H1 (cell line): ENCODE results near the gene HLA-F. TPM values are rescaled to one million over a fixed set of nuclear protein-coding genes. Genes with fewer than 3 reads are reported as not detected.

Experiments used
- CTCF ChIA-PET: fragments of 300-600 bp; sonication (Branson Sonifier 250); formaldehyde crosslinking; loops from one replicate; lab custom pipeline; 2021; ENCODE audit not compliant: partially characterized antibody; lab: Charles Lee
- POLR2A ChIA-PET: fragments of 300-600 bp; sonication (Branson Sonifier 250); formaldehyde crosslinking; loops from one replicate; lab custom pipeline; 2021; ENCODE audit warnings: inconsistent platforms; ENCODE audit not compliant: partially characterized antibody; lab: Charles Lee
- DNase-seq, 2 experiments: peaks; one replicate each; pipeline versions ENCODE4 v3.0.0 to v3.0.0-alpha.2; 2010 to 2022; ENCODE audit warnings: low spot score in 2 of 2, low read depth in 1 of 2, mixed read lengths in 1 of 2
- FAIRE-seq: peaks from 2 replicates; lab custom pipeline; 2011; peaks lifted over from hg19 to GRCh38; lab: Jason Lieb, UNC
- H2AFZ ChIP-seq: 2 replicates; pipeline ENCODE4 v1.8.1; 2012; ENCODE audit warnings: low read length, inconsistent platforms
- H2AK5ac ChIP-seq: 2 replicates; pipeline ENCODE4 v1.6.1; 2013; ENCODE audit warnings: low read depth, low read length
- H2BK120ac ChIP-seq: replicated peaks from 2 replicates; pipeline ENCODE3; 2013; ENCODE audit warnings: low read depth, low read length, inconsistent platforms
- H2BK12ac ChIP-seq: 2 replicates; pipeline ENCODE4 v1.6.1; 2013; ENCODE audit warnings: low read depth, low read length
- H2BK15ac ChIP-seq: 2 replicates; pipeline ENCODE4 v1.6.1; 2013; ENCODE audit warnings: low read length
- H2BK20ac ChIP-seq: 2 replicates; pipeline ENCODE4 v1.6.1; 2013; ENCODE audit warnings: low read length
- H2BK5ac ChIP-seq: 2 replicates; pipeline ENCODE4 v1.6.1; 2013; ENCODE audit warnings: low read depth, low read length
- H3K14ac ChIP-seq: 2 replicates; pipeline ENCODE4 v1.6.1; 2013; ENCODE audit warnings: inconsistent platforms; ENCODE audit not compliant: insufficient read length
- H3K18ac ChIP-seq: 2 replicates; pipeline ENCODE4 v1.6.1; 2013; ENCODE audit warnings: low read length; ENCODE audit errors: extremely low read depth
- H3K23ac ChIP-seq: 2 replicates; pipeline ENCODE4 v1.6.1; 2013; ENCODE audit warnings: inconsistent platforms; ENCODE audit not compliant: insufficient read length
- H3K23me2 ChIP-seq: 2 replicates; pipeline ENCODE4 v1.6.1; 2013; ENCODE audit warnings: low read depth, low read length
- H3K27ac ChIP-seq: 2 replicates; pipeline ENCODE4 v1.6.1; 2011; ENCODE audit warnings: low read depth, low read length, inconsistent platforms
- H3K27me3 ChIP-seq, 4 experiments: replicated peaks in 1 of 4; 1 replicate in 1 of 4; 2 replicates in 3 of 4; pipeline versions ENCODE4 v1.6.1 to v1.8.1; 2011 to 2013; ENCODE audit warnings: low read length in 3 of 4, mild to moderate bottlenecking in 3 of 4, inconsistent platforms in 2 of 4, mixed read lengths in 2 of 4, moderate library complexity in 1 of 4; ENCODE audit not compliant: control insufficient read depth in 3 of 4, insufficient read depth in 3 of 4; ENCODE audit errors: extremely low read depth in 1 of 4
- H3K36me3 ChIP-seq, 4 experiments: 2 replicates each; pipeline versions ENCODE4 v1.6.1 to v1.8.1; 2011 to 2013; ENCODE audit warnings: mild to moderate bottlenecking in 4 of 4, low read length in 3 of 4, moderate library complexity in 2 of 4, control low read depth in 1 of 4, inconsistent platforms in 1 of 4; ENCODE audit not compliant: insufficient read depth in 4 of 4, control insufficient read depth in 2 of 4
- H3K4ac ChIP-seq: replicated peaks from 2 replicates; pipeline ENCODE3; 2013; ENCODE audit warnings: low read length, low read depth, mixed read lengths, inconsistent platforms; ENCODE audit not compliant: insufficient read length
- H3K4me1 ChIP-seq, 4 experiments: replicated peaks in 1 of 4; 1 replicate in 1 of 4; 2 replicates in 3 of 4; pipeline versions ENCODE4 v1.6.1 to v1.8.1; 2011 to 2013; ENCODE audit warnings: low read length in 3 of 4, inconsistent platforms in 2 of 4, mixed read lengths in 1 of 4; ENCODE audit not compliant: insufficient read depth in 4 of 4, control insufficient read depth in 3 of 4
- H3K4me2 ChIP-seq, 2 experiments: 2 replicates each; pipeline versions ENCODE4 v1.6.1 to v1.8.1; 2011 to 2013; ENCODE audit warnings: low read depth in 2 of 2, low read length in 2 of 2, control low read depth in 1 of 2, inconsistent platforms in 1 of 2, mild to moderate bottlenecking in 1 of 2; ENCODE audit not compliant: insufficient read depth in 1 of 2
- H3K4me3 ChIP-seq, 4 experiments: fragments of 200-600, 300-600 bp in 1 of 4; sonication (generic), shearing (Covaris generic), sonication (Bioruptor Twin) in 1 of 4; 2 replicates each; pipeline versions ENCODE4 v1.5.1 to v1.8.1; 2011 to 2016; ENCODE audit warnings: low read length in 4 of 4, low read depth in 3 of 4, control low read depth in 2 of 4, inconsistent platforms in 2 of 4, mild to moderate bottlenecking in 2 of 4, mixed read lengths in 1 of 4, moderate library complexity in 1 of 4; ENCODE audit not compliant: insufficient read depth in 2 of 4; ENCODE audit errors: extremely low read depth in 1 of 4
- H3K56ac ChIP-seq: replicated peaks from 2 replicates; pipeline ENCODE3; 2013; ENCODE audit warnings: low read depth, mild to moderate bottlenecking, mixed read lengths, low read length, inconsistent platforms; ENCODE audit not compliant: insufficient read length
- H3K79me1 ChIP-seq: 2 replicates; pipeline ENCODE4 v1.6.1; 2013; ENCODE audit warnings: low read depth, low read length, control low read depth
- H3K79me2 ChIP-seq, 2 experiments: 2 replicates each; pipeline versions ENCODE4 v1.6.1 to v1.8.1; 2012 to 2013; ENCODE audit warnings: low read length in 2 of 2, mild to moderate bottlenecking in 2 of 2, inconsistent platforms in 1 of 2; ENCODE audit not compliant: insufficient read depth in 2 of 2, control insufficient read depth in 1 of 2
- H3K9ac ChIP-seq, 4 experiments: replicated peaks in 1 of 4; 1 replicate in 1 of 4; 2 replicates in 3 of 4; pipeline versions ENCODE4 v1.6.1 to v1.8.1; 2011 to 2013; ENCODE audit warnings: low read depth in 3 of 4, low read length in 3 of 4, control low read depth in 2 of 4, mild to moderate bottlenecking in 2 of 4, moderate library complexity in 2 of 4, inconsistent platforms in 1 of 4; ENCODE audit errors: extremely low read depth in 1 of 4
- H3K9me3 ChIP-seq, 2 experiments: 2 replicates each; pipeline versions ENCODE4 v1.6.1 to v1.8.1; 2012 to 2013; ENCODE audit warnings: mild to moderate bottlenecking in 2 of 2, moderate library complexity in 2 of 2, control low read depth in 1 of 2, inconsistent platforms in 1 of 2, low read depth in 1 of 2, low read length in 1 of 2, mixed read lengths in 1 of 2; ENCODE audit not compliant: insufficient read depth in 2 of 2
- H4K20me1 ChIP-seq, 2 experiments: replicated peaks in 1 of 2; 2 replicates each; pipeline versions ENCODE3 to v1.8.1; 2011 to 2013; ENCODE audit warnings: inconsistent platforms in 2 of 2, low read length in 2 of 2, mild to moderate bottlenecking in 1 of 2; ENCODE audit not compliant: insufficient read depth in 2 of 2, control insufficient read depth in 1 of 2
- H4K5ac ChIP-seq: 2 replicates; pipeline ENCODE4 v1.6.1; 2013; ENCODE audit warnings: low read length, low read depth, mixed read lengths, inconsistent platforms; ENCODE audit not compliant: insufficient read length
- H4K8ac ChIP-seq: 2 replicates; pipeline ENCODE4 v1.8.0; 2013; ENCODE audit warnings: mild to moderate bottlenecking, moderate library complexity, low read length, inconsistent platforms; ENCODE audit not compliant: insufficient read depth; ENCODE audit errors: extremely low read depth
- H4K91ac ChIP-seq: replicated peaks from 2 replicates; pipeline ENCODE3; 2013; ENCODE audit warnings: low read length, mixed read lengths, inconsistent platforms; ENCODE audit not compliant: insufficient read length
- CREB1 ChIP-seq: IDR thresholded peaks from 2 replicates; pipeline ENCODE4 v1.6.1; 2012; ENCODE audit warnings: inconsistent platforms
- EGR1 ChIP-seq: IDR thresholded peaks from 2 replicates; pipeline ENCODE4 v1.6.1; 2011; ENCODE audit warnings: low read depth, low read length, borderline replicate concordance
- MAFK ChIP-seq: IDR thresholded peaks from 2 replicates; pipeline ENCODE4 v1.6.1; 2012; ENCODE audit warnings: low read depth, mild to moderate bottlenecking, improper control_type of control experiment, low read length
- RAD21 ChIP-seq, 2 experiments: IDR thresholded peaks in 1 of 2; conservative IDR thresholded peaks in 1 of 2; 2 replicates each; pipeline ENCODE4 v1.6.1; 2011; ENCODE audit warnings: low read depth in 2 of 2, low read length in 2 of 2, improper control_type of control experiment in 1 of 2, inconsistent platforms in 1 of 2, mild to moderate bottlenecking in 1 of 2, moderate library complexity in 1 of 2
- RBBP5 ChIP-seq: IDR thresholded peaks from 2 replicates; pipeline ENCODE4 v1.7.1; 2012; ENCODE audit warnings: low read depth, mild to moderate bottlenecking, inconsistent platforms, low read length, moderate library complexity, borderline replicate concordance
- RXRA ChIP-seq: IDR thresholded peaks from 2 replicates; pipeline ENCODE4 v1.6.1; 2011; ENCODE audit warnings: low read depth, mild to moderate bottlenecking, low read length, moderate library complexity; ENCODE audit not compliant: insufficient read depth
- SIN3A ChIP-seq, 2 experiments: IDR thresholded peaks in 1 of 2; conservative IDR thresholded peaks in 1 of 2; 2 replicates each; pipeline ENCODE4 v1.6.1; 2011 to 2012; ENCODE audit warnings: low read length in 2 of 2, improper control_type of control experiment in 1 of 2, low read depth in 1 of 2, mild to moderate bottlenecking in 1 of 2
- SIRT6 ChIP-seq: IDR thresholded peaks from one replicate; pipeline ENCODE4 v1.7.1; 2012; ENCODE audit warnings: low read length, inconsistent platforms
- SIX5 ChIP-seq: IDR thresholded peaks from 2 replicates; pipeline ENCODE4 v1.6.1; 2011; ENCODE audit warnings: mild to moderate bottlenecking, low read depth, low read length
- SP2 ChIP-seq: IDR thresholded peaks from 2 replicates; pipeline ENCODE4 v1.6.1; 2012; ENCODE audit warnings: mild to moderate bottlenecking, low read length, inconsistent platforms
- SP4 ChIP-seq: IDR thresholded peaks from 2 replicates; pipeline ENCODE4 v1.6.1; 2012; ENCODE audit warnings: low read length, inconsistent platforms
- TCF12 ChIP-seq: IDR thresholded peaks from 2 replicates; pipeline ENCODE4 v1.6.1; 2011; ENCODE audit warnings: low read depth, mild to moderate bottlenecking, low read length
- TEAD4 ChIP-seq: IDR thresholded peaks from 2 replicates; pipeline ENCODE4 v1.6.1; 2012; ENCODE audit warnings: low read depth, low read length, inconsistent platforms, mixed read lengths
- ZNF274 ChIP-seq: IDR thresholded peaks from 2 replicates; pipeline ENCODE4 v1.7.0; 2012; ENCODE audit warnings: low read length, borderline replicate concordance; ENCODE audit errors: extremely low read depth
- WGBS, 2 experiments: shearing (Covaris generic) in 1 of 2; methylation state at CpG; one replicate each; pipeline versions ENCODE4 v1.1.6 to v1.1.7; 2013 to 2015; ENCODE audit warnings: low lambda C conversion rate in 2 of 2, mixed read lengths in 2 of 2, inconsistent platforms in 1 of 2, low coverage in 1 of 2, missing lambda C conversion rate in 1 of 2; ENCODE audit not compliant: insufficient replicate concordance in 2 of 2, insufficient coverage in 1 of 2, insufficient read length in 1 of 2; ENCODE audit errors: extremely low coverage in 1 of 2, missing lambda C conversion rate in 1 of 2; 5-methylcytosine and 5-hydroxymethylcytosine counted together
- polyA plus RNA-seq, 7 experiments: library from polyadenylated mRNA; depleted of rRNA in 3 of 7; stranded (reverse) in 5 of 7; unstranded in 2 of 7; fragments of >200 nt in 5 of 7; fragments of 200-250 nt in 2 of 7; gene quantifications; 1 replicate in 5 of 7; 2 replicates in 1 of 7; 4 replicates in 1 of 7; pipeline versions ENCODE4 v1.2.1 to v1.2.3, GENCODE V29; 2011 to 2013; ENCODE audit warnings: missing spikeins in 2 of 7, mixed read lengths in 2 of 7
- total RNA-seq: library from RNA; stranded (reverse); fragmentation: NEBNext Ultra II Directional; extraction: Animal tissue kit (Norgen Biotek cat#: 25700); gene quantifications from 2 replicates; pipeline ENCODE4 v1.2.1, GENCODE V29; 2021
- TF ChIP-seq, protein P1 (sequence below): IDR thresholded peaks from 2 replicates; pipeline ENCODE4 v1.6.1; 2012; ENCODE audit warnings: inconsistent platforms

Gene HLA-F
- total and polyA plus RNA-seq, 2 of the 8 experiments (the other 6 are each of a cell fraction or from before 2014, with no cell fraction given): 9.6 to 11.7 TPM

- H2BK15ac ChIP-seq: no peak overlapping the region
- H3K4ac ChIP-seq: no peak overlapping the region
- H3K9me3 ChIP-seq: no peaks in the 10 kb centered on the region
- no peak overlapping the region for H2AK5ac ChIP-seq
- no peak overlapping the region for H3K56ac ChIP-seq
- DNase-seq (no peak), FAIRE-seq (no peak)
- no peak overlapping the region for H2BK120ac ChIP-seq
- H3K18ac ChIP-seq: no peak overlapping the region
- CTCF ChIA-PET: interaction anchor here (0.6 to 1.6 kb wide), 6 partner anchors 9 to 64 kb away, joined by 3 to 5 read pairs (median 4); no protein-coding TSS in a partner anchor
- H3K23ac ChIP-seq: no peak overlapping the region
- H3K79me2 ChIP-seq: no peaks in the 10 kb centered on the region
- 80% methylated on average over 2 of the region's 2 CpGs; no CpG with 5 or more reads in 1 of the 2 experiments for WGBS, 2 experiments
- no peak overlapping the region for H2BK5ac ChIP-seq
- peak overlapping the region; percentile 32; the same call in 1 of the 2 replicates for H2BK12ac ChIP-seq
- H3K4me2 ChIP-seq: no peak overlapping the region
- H3K4me1 ChIP-seq: no peaks in the 10 kb centered on the region
- H3K27me3 ChIP-seq: no peaks in the 10 kb centered on the region
- no peak overlapping the region for H4K91ac ChIP-seq
- no peak overlapping the region for H2AFZ ChIP-seq
- POLR2A ChIA-PET: interaction anchor here (1.3 to 3.3 kb wide), 2 partner anchors 10 kb away, joined by 3 to 10 read pairs; no protein-coding TSS in a partner anchor
- no peak overlapping the region for H4K8ac ChIP-seq
- H4K5ac ChIP-seq: no peak overlapping the region
- no peak overlapping the region for H3K9ac ChIP-seq
- no peaks in the 10 kb centered on the region for H4K20me1 ChIP-seq
- no peaks in the 10 kb centered on the region for H3K23me2 ChIP-seq
- no peaks in the 10 kb centered on the region; a peak in 1 of 8 replicates for H3K36me3 ChIP-seq
- no peak overlapping the region for H2BK20ac ChIP-seq
- no peaks in the 10 kb centered on the region for H3K79me1 ChIP-seq
- H3K14ac ChIP-seq: no peak overlapping the region
- no peak overlapping the region for H3K4me3 ChIP-seq
- H3K27ac ChIP-seq: no peak overlapping the region
- TF ChIP-seq ZNF274: no peak
- TF ChIP-seq TCF12: no peak
- TF ChIP-seq RBBP5: no peak
- no peak for TF ChIP-seq SIRT6
- TF ChIP-seq SIX5: no peak
- TF ChIP-seq RXRA: no peak
- TF ChIP-seq SIN3A (conservative IDR thresholded peaks at IDR 0.05 in 1 of 2, IDR thresholded peaks at IDR 0.05 in 1 of 2; ENCODE audit: low read depth in 1 of 2, low read length in 2 of 2): no peak
- no peak for TF ChIP-seq MAFK
- TF ChIP-seq EGR1: no peak
- TF ChIP-seq SP4: no peak
- TF ChIP-seq SP2: no peak
- TF ChIP-seq RAD21 (IDR thresholded peaks at IDR 0.05 in 1 of 2, conservative IDR thresholded peaks at IDR 0.05 in 1 of 2; ENCODE audit: low read depth in 2 of 2, low read length in 2 of 2): no peak
- no peak for TF ChIP-seq TEAD4
- no peak for TF ChIP-seq CREB1
- TF ChIP-seq, protein P1, sequence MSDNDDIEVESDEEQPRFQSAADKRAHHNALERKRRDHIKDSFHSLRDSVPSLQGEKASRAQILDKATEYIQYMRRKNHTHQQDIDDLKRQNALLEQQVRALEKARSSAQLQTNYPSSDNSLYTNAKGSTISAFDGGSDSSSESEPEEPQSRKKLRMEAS: no peak
Measured at GRCh38 chr6:29770306-29770705, 47.1 kb downstream of the HLA-F start.
